Upper lobe of left lung (tissue), 6 donors: ENCODE results near the gene VPS8. TPM values are rescaled to one million over a fixed set of nuclear protein-coding genes. Genes with fewer than 3 reads are reported as not detected.

Source experiments
- ATAC-seq, 2 donors: fragments of 200-7000 bp; cut with Tn5 transposase; one replicate each; pipeline ENCODE4 v1.9.1; 2022; ENCODE audit warnings: mild to moderate bottlenecking in 2 of 2, moderate library complexity in 2 of 2; ENCODE audit not compliant: low FRiP score in 2 of 2
- DNase-seq, 2 donors: peaks; one replicate each; pipeline ENCODE4 v3.0.0-alpha.2; 2019 to 2020
- H3K27ac ChIP-seq, 4 donors: fragments of 200-600 bp; sonication (generic); one replicate each; pipeline ENCODE4 v1.5.1; 2016 to 2019
- H3K27me3 ChIP-seq, 4 donors: fragments of 200-600 bp; sonication (generic); one replicate each; pipeline ENCODE4 v1.5.1; 2017 to 2019
- H3K36me3 ChIP-seq, 4 donors: fragments of 200-600 bp; sonication (generic); one replicate each; pipeline ENCODE4 v1.5.1; 2016 to 2019
- H3K4me1 ChIP-seq, 4 donors: fragments of 200-600 bp; sonication (generic); one replicate each; pipeline ENCODE4 v1.5.1; 2018 to 2019
- H3K4me3 ChIP-seq, 4 donors: fragments of 200-600 bp; sonication (generic); one replicate each; pipeline ENCODE4 v1.5.1; 2017 to 2019; ENCODE audit warnings: mild to moderate bottlenecking in 2 of 4, moderate library complexity in 1 of 4
- H3K9me3 ChIP-seq, 4 donors: fragments of 200-600 bp; sonication (generic); one replicate each; pipeline ENCODE4 v1.5.1; 2018 to 2019
- CTCF ChIP-seq, 6 experiments: fragments of 450-650 bp in 4 of 6; fragments of 200-600 bp in 2 of 6; sonication (generic) in 2 of 6; IDR thresholded peaks; one replicate each; pipeline ENCODE4 v1.5.1; 2016 to 2019; ENCODE audit warnings: antibody characterized with exemption in 6 of 6
- EP300 ChIP-seq, 4 donors: sonication (generic); formaldehyde crosslinking; IDR thresholded peaks; one replicate each; pipeline ENCODE4 v1.5.1; 2017; ENCODE audit warnings: antibody characterized with exemption in 4 of 4, control low read depth in 2 of 4
- POLR2A ChIP-seq, 4 donors: fragments of 450-650 bp; IDR thresholded peaks; one replicate each; pipeline ENCODE4 v1.5.1; 2016 to 2017; ENCODE audit warnings: antibody characterized with exemption in 4 of 4, mild to moderate bottlenecking in 2 of 4
- POLR2AphosphoS5 ChIP-seq, 2 donors: sonication (generic); formaldehyde crosslinking; IDR thresholded peaks; one replicate each; pipeline ENCODE4 v1.5.1; 2017; ENCODE audit warnings: antibody characterized with exemption in 2 of 2
- WGBS, 2 donors: methylation state at CpG; one replicate each; pipeline ENCODE4 v1.1.5; 2017 to 2018; 5-methylcytosine and 5-hydroxymethylcytosine counted together
- total RNA-seq, 6 donors: library from RNA; depleted of rRNA in 4 of 6; stranded (reverse); fragments of >200 nt in 4 of 6; gene quantifications; one replicate each; pipeline versions ENCODE4 v1.1.0 to v1.2.1, GENCODE V29; 2016 to 2021
- donor health status: DM: no; HTN: no; CAD: no; lungs with moderate emphysema.
- donor health status: DM: no; HTN: yes; CAD: no; lungs with severe emphysema.

The VPS8 gene
- total RNA-seq, 6 donors from 2014 or later: 50.9 to 147 (median 61.5) TPM

GRCh38 chr3:184811034-184811433 is 932 bp upstream of the VPS8 start:
- Histone ChIP-seq H3K4me1 (peaks cover 14 to 35% (median 23%) of the 10 kb centered on the region in 4 donors), H3K27ac (no peak overlapping the region), H3K27me3 (no peaks in the 10 kb centered on the region), H3K4me3 (no peak overlapping the region), H3K9me3 (no peaks in the 10 kb centered on the region), H3K36me3 (no peaks in the 10 kb centered on the region)
- TF ChIP-seq POLR2A (IDR thresholded peaks at IDR 0.05) (no peak), POLR2AphosphoS5 (IDR thresholded peaks at IDR 0.05) (no peak), CTCF (IDR thresholded peaks at IDR 0.05) (no peak), EP300 (IDR thresholded peaks at IDR 0.05) (no peak)
- no peak for ATAC-seq
- 82 to 84% methylated on average over 3 of the region's 3 CpGs for WGBS, 2 donors
- DNase-seq: no peak

- peaks cover 13 to 29% (median 18%) of the 10 kb centered on the region in 4 donors for H3K4me1 ChIP-seq
- H3K4me3 ChIP-seq: peak overlapping the region in 3 of 4 donors; percentile 76 to 88 (median 77)
- no peak for ATAC-seq
- no peaks in the 10 kb centered on the region for H3K36me3 ChIP-seq
- 0 to 2% methylated on average over 3 of the region's 3 CpGs for WGBS, 2 donors
- no peak for TF ChIP-seq POLR2A (IDR thresholded peaks at IDR 0.05)
- TF ChIP-seq CTCF (IDR thresholded peaks at IDR 0.05): no peak
- no peak for TF ChIP-seq POLR2AphosphoS5 (IDR thresholded peaks at IDR 0.05)
- TF ChIP-seq EP300 (IDR thresholded peaks at IDR 0.05): no peak
- no peak for DNase-seq
- H3K27me3 ChIP-seq: no peaks in the 10 kb centered on the region
- no peaks in the 10 kb centered on the region for H3K9me3 ChIP-seq
- H3K27ac ChIP-seq: peak overlapping the region in 3 of 4 donors; percentile 82 to 89 (median 88)
Observed at GRCh38 chr3:184811663-184811998, 335 bp upstream of the VPS8 start.

GRCh38 chr3:184812662-184813042 is 686 bp downstream of the VPS8 start:
- no peaks in the 10 kb centered on the region for H3K9me3 ChIP-seq
- H3K27ac ChIP-seq: peak overlapping the region; percentile 82 to 89 (median 86)
- WGBS, 2 donors: 0 to 7% methylated on average over 3 to 16 of the region's 17 CpGs
- DNase-seq: peak; percentile 53 to 83
- peak; percentile 3 to 41 for ATAC-seq
- H3K4me1 ChIP-seq: peaks cover 13 to 28% (median 16%) of the 10 kb centered on the region in 4 donors
- TF ChIP-seq CTCF (IDR thresholded peaks at IDR 0.05) (no peak), POLR2AphosphoS5 (IDR thresholded peaks at IDR 0.05) (no peak), POLR2A (IDR thresholded peaks at IDR 0.05) (no peak), EP300 (IDR thresholded peaks at IDR 0.05) (no peak)
- H3K27me3 ChIP-seq: no peaks in the 10 kb centered on the region
- no peaks in the 10 kb centered on the region for H3K36me3 ChIP-seq
- H3K4me3 ChIP-seq: peak overlapping the region; percentile 76 to 95 (median 82)

GRCh38 chr3:184813357-184813756 is 1.4 kb downstream of the VPS8 start:
- Histone ChIP-seq H3K36me3 (no peaks in the 10 kb centered on the region), H3K27ac (peak overlapping the region in 2 of 4 donors; percentile 82 to 89), H3K4me1 (peaks cover 13 to 28% (median 16%) of the 10 kb centered on the region in 4 donors), H3K27me3 (no peaks in the 10 kb centered on the region), H3K9me3 (no peaks in the 10 kb centered on the region), H3K4me3 (peak overlapping the region in 2 of 4 donors; percentile 76 to 77)
- TF ChIP-seq POLR2AphosphoS5 (IDR thresholded peaks at IDR 0.05) (no peak), EP300 (IDR thresholded peaks at IDR 0.05) (no peak), CTCF (IDR thresholded peaks at IDR 0.05) (no peak), POLR2A (IDR thresholded peaks at IDR 0.05) (no peak)
- ATAC-seq: no peak
- 91 to 93% methylated on average over 3 of the region's 3 CpGs for WGBS, 2 donors
- DNase-seq: no peak

- no peak for DNase-seq
Observed at GRCh38 chr3:184814214-184814613, 2.2 kb downstream of the VPS8 start.

More at GRCh38 chr3:184814214-184814613, 2.2 kb downstream of the VPS8 start:
- no peak overlapping the region for H3K27ac ChIP-seq
- no peak for TF ChIP-seq CTCF (IDR thresholded peaks at IDR 0.05)
- no peak for TF ChIP-seq EP300 (IDR thresholded peaks at IDR 0.05)
- peak in 1 of 2 donors; percentile 39 for TF ChIP-seq POLR2AphosphoS5 (IDR thresholded peaks at IDR 0.05)
- TF ChIP-seq POLR2A (IDR thresholded peaks at IDR 0.05): peak in 1 of 4 donors; percentile 26
- no peaks in the 10 kb centered on the region for H3K36me3 ChIP-seq
- H3K4me3 ChIP-seq: no peak overlapping the region
- H3K27me3 ChIP-seq: no peaks in the 10 kb centered on the region
- H3K9me3 ChIP-seq: no peaks in the 10 kb centered on the region
- H3K4me1 ChIP-seq: peaks cover 13 to 28% (median 16%) of the 10 kb centered on the region in 4 donors
- ATAC-seq: no peak
